ENCODE measurements around the gene TTYH3.

Gene TTYH3

DNA sequence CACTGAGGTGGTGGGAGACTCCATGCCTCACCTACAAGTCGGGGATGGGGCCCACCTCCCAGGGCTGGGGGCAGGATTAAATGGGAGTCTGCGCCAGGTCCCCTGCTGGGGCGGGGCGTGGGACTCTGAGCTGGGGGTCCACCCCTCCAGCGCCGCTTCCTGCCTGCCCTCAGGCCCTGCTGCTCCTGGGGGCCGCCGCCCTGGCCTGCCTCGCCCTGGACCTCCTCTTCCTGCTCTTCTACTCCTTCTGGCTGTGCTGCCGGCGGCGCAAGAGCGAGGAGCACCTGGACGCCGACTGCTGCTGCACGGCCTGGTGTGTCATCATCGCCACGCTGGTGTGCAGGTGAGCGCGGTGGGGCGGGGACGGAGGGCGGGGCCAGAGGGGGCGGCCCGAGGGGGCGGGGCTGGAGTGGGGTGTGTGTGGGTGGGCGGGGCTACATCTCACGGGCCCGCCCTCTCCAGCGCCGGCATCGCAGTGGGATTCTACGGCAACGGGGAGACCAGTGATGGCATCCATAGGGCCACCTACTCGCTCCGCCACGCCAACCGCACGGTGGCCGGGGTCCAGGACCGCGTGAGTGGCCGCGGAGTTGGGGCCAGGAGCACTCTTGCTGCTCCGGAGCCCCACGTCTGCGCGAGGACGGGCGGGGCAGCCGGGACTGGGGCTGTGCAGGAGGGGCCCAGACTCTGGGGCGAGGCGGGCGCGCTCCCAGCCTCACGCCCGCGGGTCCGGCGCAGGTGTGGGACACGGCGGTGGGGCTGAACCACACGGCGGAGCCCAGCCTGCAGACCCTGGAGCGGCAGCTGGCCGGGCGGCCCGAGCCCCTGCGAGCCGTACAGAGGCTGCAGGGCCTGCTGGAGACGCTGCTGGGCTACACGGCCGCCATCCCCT, 15.1 kb downstream of the TTYH3 start:
- Mint-ChIP-seq H3K4me1 (ENCODE audit: low read depth in 2 of 2) (peaks cover 14 to 22% of the 10 kb centered on the region in 2 donors), H3K27ac (no peak overlapping the region), H3K9me3 (no peaks in the 10 kb centered on the region)

DNA sequence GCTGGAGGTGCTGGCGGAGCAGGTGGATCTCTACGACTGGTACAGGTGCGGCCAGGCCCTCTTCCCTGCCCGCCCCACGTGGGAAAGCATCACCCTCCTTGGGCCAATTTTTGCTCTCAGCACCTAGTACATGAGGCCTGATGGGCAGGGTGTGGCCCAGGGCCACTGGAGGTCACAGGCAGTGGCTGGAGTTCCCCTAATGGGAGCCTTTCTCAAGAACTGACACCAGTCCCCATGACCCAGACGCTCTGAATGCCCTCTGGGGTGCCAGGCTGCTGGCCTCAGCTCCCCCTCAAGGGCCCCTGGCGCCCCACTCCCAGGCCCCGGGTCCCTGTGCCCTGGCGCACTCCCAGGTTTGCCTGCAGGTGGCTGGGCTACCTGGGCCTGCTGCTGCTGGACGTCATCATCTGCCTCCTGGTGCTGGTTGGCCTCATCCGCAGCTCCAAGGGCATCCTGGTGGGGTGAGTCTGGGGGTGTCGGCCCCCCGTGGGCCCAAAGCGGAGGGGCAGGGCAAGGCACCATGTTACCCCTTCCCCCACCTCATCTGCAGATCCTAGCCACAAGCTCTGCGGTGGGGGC, 15.9 kb downstream of the TTYH3 start:
- Mint-ChIP-seq H3K9me3 (no peaks in the 10 kb centered on the region), H3K4me3 (no peak overlapping the region), H3K27me3 (no peaks in the 10 kb centered on the region), H3K4me1 (ENCODE audit: low read depth in 2 of 2) (peaks cover 14 to 28% of the 10 kb centered on the region in 2 donors), H3K27ac (peak overlapping the region in 1 of 2 donors; percentile 62), H3K36me3 (ENCODE audit: insufficient read depth) (peaks cover 18% of the 10 kb centered on the region)
- no peak for DNase-seq
- no peak for ATAC-seq (replicated peaks)

More for the DNA sequence above, 15.1 kb downstream of the TTYH3 start:
- H3K4me3 Mint-ChIP-seq, result no peak overlapping the region
- H3K27me3 Mint-ChIP-seq, result no peaks in the 10 kb centered on the region
- ATAC-seq (replicated peaks) (no peak), DNase-seq (no peak)
- H3K36me3 Mint-ChIP-seq (ENCODE audit: insufficient read depth), result peaks cover 22% of the 10 kb centered on the region

DNA sequence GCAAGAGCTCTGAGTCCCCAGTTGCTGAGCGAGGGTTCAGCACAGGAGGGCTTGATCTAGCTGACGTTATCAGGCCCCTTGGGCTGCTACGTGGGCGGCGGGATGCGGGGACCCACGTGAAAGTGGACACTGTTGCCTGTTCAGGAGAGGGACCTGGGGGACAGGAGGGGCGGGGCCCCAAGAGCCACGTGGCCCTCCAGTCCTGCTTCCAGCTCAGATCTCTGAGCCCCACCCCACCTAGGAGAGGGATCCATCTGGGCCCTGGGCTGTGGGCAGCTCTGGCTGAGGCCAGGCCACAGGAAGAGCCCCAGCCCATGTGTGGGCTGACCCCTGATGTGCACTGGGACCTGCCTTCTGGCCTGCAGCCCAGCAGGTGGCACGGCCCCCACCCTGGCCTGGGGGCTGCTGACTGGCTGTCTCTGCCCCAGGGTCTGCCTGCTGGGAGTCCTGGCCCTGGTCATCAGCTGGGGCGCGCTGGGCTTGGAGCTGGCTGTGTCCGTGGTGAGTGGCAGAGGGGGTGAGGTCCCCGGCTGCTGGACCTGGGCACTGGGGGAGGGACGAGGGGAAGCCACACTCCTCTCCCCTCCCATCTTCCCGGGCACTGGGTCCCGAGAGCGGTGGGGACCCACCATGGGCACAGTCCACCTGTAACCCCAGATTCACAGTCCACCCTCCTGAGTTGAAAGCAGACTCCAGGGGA, 17.5 kb downstream of the TTYH3 start:
- Mint-ChIP-seq H3K27ac (no peak overlapping the region), H3K27me3 (no peaks in the 10 kb centered on the region), H3K36me3 (ENCODE audit: insufficient read depth) (peaks cover 15% of the 10 kb centered on the region), H3K4me3 (no peak overlapping the region), H3K9me3 (no peaks in the 10 kb centered on the region), H3K4me1 (ENCODE audit: low read depth in 2 of 2) (peaks cover 13 to 21% of the 10 kb centered on the region in 2 donors)
- DNase-seq (no peak), ATAC-seq (replicated peaks) (no peak)

DNA sequence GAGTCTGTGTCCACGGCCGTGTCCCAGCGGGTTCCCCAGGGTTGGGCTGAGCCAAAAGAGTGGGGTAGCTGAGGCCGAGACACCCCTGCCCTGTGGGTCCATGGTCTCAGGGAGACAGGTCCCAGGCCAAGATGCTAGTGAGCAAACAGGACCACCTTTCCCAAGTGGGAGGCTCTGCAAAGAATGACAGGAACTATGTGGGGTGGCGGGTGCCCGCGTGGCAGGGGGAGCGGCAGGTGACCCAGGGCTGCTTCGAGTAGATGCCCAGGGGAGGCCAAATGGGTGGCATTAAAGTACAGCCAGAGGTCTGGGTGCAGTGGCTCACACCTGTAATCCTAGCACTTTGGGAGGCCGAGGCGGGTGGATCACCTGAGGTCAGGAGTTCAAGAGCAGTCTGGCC, 18.2 kb downstream of the TTYH3 start:
- H3K4me3 Mint-ChIP-seq, result no peak overlapping the region
- no peaks in the 10 kb centered on the region for H3K9me3 Mint-ChIP-seq
- peaks cover 9 to 14% of the 10 kb centered on the region in 2 donors for H3K4me1 Mint-ChIP-seq (ENCODE audit: low read depth in 2 of 2)
- peaks cover 13% of the 10 kb centered on the region for H3K36me3 Mint-ChIP-seq (ENCODE audit: insufficient read depth)
- no peak for ATAC-seq (replicated peaks)
- no peak for DNase-seq
- peak overlapping the region in 1 of 2 donors; percentile 55 for H3K27ac Mint-ChIP-seq
- H3K27me3 Mint-ChIP-seq, result no peaks in the 10 kb centered on the region

DNA sequence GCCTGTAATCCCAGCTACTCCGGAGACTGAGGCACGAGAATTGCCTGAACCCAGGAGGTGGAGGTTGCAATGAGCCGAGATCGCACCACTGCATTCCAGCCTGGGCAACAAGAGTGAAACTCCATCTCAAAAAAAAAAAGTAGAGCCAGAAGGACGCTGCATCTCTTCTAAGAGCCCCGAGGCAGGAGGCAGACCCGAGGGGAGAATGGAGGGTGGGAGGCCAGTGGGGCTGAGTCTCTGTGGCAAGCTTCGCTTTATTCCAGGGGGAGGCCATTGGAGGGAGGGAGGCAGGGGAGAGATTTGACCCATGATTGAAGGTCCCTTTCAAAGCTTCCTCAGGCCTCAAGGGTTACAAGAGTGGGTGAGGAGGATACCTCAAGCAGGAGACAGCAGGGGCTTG, 18.7 kb downstream of the TTYH3 start:
- no peaks in the 10 kb centered on the region for H3K27me3 Mint-ChIP-seq
- peaks cover 9% of the 10 kb centered on the region for H3K36me3 Mint-ChIP-seq (ENCODE audit: insufficient read depth)
- no peak for ATAC-seq (replicated peaks)
- H3K4me1 Mint-ChIP-seq (ENCODE audit: low read depth in 2 of 2), result peaks cover 4 to 10% of the 10 kb centered on the region in 2 donors
- no peak for DNase-seq
- H3K27ac Mint-ChIP-seq, result peak overlapping the region in 1 of 2 donors; percentile 55
- no peak overlapping the region for H3K4me3 Mint-ChIP-seq
- H3K9me3 Mint-ChIP-seq, result no peaks in the 10 kb centered on the region

DNA sequence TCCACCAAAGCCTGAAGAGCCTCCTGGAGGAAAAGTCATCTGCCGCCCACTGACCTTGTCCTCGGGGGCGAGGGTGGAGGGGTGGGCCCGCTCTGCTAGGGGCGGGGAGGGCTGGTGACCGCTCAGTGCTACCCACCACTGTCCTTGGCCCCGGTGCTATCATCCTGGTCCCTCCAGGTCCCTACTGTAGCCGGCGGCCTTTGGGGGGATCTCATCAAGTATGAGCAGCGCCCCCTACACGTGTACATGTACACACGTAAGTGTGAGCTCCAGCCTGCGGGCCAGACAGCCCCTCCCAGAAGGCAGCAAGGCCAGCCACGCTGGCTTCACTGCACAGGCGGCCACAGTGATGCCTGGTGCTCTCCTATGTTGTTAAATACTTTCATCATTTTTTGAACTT, 19.6 kb downstream of the TTYH3 start:
- peak overlapping the region in 1 of 2 donors; percentile 17 for H3K27ac Mint-ChIP-seq
- H3K4me3 Mint-ChIP-seq, result no peak overlapping the region
- DNase-seq (no peak), ATAC-seq (replicated peaks) (no peak)
- no peaks in the 10 kb centered on the region for H3K9me3 Mint-ChIP-seq
- H3K27me3 Mint-ChIP-seq, result no peaks in the 10 kb centered on the region
- peaks cover 0 to 6% of the 10 kb centered on the region in 2 donors for H3K4me1 Mint-ChIP-seq (ENCODE audit: low read depth in 2 of 2)
- peaks cover 8% of the 10 kb centered on the region for H3K36me3 Mint-ChIP-seq (ENCODE audit: insufficient read depth)

DNA sequence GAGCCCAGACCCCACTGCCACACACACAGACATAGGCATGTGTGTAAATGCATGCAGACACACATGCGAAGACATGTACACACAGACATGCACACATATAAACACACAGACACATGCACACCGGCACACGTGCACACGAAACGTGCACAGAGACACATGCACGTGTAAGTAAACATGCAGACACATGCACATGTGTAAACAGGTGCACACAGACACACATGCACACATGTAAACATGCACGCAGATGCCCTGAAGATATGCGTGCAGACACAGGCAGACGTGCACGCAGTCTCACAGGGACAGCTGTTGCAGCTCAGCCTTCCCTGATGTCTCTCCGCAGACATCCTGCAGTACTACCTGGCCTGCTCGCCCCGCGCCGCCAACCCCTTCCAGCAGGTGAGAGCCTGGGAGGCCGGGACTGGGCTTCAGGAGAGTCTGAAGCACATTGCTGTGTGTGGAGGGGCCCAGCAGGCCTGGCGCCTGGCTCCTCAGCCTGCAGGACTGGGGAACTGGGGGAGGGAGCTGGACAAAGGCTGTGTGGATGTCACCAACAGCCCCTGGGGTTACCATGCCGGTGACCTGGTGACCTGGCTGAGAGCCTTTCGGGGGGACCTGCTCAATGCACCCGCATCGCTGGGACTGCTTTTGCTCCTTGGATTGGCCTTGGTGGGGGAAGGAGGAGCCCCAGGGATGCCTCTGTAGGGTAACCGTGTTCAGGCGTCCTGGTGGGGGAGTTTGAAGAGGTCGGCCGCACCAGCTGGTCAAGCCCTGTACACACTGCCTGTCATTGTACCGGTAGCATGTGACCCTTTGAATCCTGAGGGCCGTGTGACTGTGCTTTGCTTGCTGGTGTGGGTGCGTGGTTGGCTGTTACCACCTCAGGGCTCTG, 20.3 kb downstream of the TTYH3 start:
- Mint-ChIP-seq H3K4me3 (no peak overlapping the region), H3K27me3 (no peaks in the 10 kb centered on the region), H3K36me3 (ENCODE audit: insufficient read depth) (peaks cover 8% of the 10 kb centered on the region), H3K27ac (peak overlapping the region in 1 of 2 donors; percentile 29), H3K9me3 (no peaks in the 10 kb centered on the region), H3K4me1 (ENCODE audit: low read depth in 2 of 2) (peaks cover 0 to 8% of the 10 kb centered on the region in 2 donors)
- DNase-seq (no peak), ATAC-seq (replicated peaks) (no peak)

DNA sequence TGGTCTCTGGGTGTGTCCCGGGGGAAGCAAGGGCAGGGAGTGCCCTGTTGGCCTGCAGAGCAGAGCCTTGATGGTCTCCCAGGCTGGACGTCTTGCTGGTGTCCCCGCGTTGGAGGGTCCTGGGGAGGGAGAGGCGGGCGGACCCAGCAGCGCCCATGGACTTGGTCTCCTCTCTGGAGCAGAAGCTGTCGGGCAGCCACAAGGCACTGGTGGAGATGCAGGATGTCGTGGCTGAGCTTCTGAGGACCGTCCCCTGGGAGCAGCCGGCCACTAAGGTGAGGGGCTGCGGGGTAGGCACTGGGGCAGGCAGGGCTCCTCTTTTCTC, 20.9 kb downstream of the TTYH3 start:
- Mint-ChIP-seq H3K36me3 (ENCODE audit: insufficient read depth) (peaks cover 8% of the 10 kb centered on the region), H3K27me3 (no peaks in the 10 kb centered on the region), H3K4me3 (no peak overlapping the region), H3K27ac (no peak overlapping the region), H3K4me1 (ENCODE audit: low read depth in 2 of 2) (peaks cover 0 to 9% of the 10 kb centered on the region in 2 donors), H3K9me3 (no peaks in the 10 kb centered on the region)
- ATAC-seq (replicated peaks) (no peak), DNase-seq (no peak)

DNA sequence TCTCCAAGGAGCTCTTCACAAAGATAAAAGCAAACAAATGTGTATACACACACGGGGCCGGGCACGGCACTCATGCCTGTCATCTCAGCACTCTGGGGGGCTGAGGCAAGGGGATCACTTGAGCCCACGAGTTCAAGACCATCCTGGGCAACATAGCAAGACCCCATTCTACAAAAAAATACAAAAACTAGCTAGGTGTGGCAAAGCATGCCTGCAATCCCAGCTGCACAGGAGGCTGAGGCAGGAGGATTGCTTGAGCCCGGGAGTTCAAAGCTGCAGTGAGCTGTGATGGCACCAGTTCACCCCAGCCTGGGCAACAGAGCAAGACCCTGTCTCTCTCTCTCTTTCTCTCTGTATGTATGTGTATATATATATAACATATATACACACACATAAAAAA, 22.3 kb downstream of the TTYH3 start:
- ATAC-seq (replicated peaks) (no peak), DNase-seq (no peak)
- H3K4me1 Mint-ChIP-seq (ENCODE audit: low read depth in 2 of 2), result peaks cover 0 to 9% of the 10 kb centered on the region in 2 donors
- H3K9me3 Mint-ChIP-seq, result no peaks in the 10 kb centered on the region
- no peak overlapping the region for H3K27ac Mint-ChIP-seq
- H3K27me3 Mint-ChIP-seq, result no peaks in the 10 kb centered on the region
- no peak overlapping the region for H3K4me3 Mint-ChIP-seq
- H3K36me3 Mint-ChIP-seq (ENCODE audit: insufficient read depth), result peaks cover 8% of the 10 kb centered on the region

DNA sequence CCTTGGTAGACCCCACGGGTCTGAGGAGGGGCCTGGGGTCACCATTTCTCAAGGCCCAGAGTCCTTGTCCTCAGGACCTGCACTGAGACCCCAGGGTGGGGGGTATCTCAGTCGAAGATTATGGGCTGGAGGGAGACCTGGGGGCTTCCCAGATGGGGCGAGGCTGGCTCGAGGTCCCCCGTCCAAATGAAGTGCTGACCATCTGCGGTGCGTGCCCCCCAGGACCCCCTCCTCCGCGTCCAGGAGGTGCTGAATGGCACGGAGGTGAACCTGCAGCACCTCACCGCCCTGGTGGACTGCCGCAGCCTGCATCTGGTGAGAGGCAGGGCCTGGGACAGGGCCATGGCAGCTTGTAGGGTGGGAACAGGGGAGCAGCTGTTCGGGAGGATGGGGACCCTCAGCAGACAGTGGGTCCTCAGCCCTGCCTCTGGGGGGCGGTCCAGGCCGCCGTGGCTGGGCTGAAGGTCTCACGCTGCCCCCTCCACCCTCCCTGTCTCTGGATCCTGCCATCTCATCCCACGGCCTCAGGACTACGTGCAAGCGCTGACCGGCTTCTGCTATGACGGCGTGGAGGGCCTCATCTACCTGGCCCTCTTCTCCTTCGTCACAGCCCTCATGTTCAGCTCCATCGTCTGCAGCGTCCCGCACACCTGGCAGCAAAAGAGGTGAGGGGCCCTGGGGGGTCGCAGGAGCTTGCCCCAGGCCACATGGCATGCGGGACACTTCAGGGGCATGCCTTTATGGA, 24.3 kb downstream of the TTYH3 start:
- Mint-ChIP-seq H3K4me1 (ENCODE audit: low read depth in 2 of 2) (peaks cover 0 to 9% of the 10 kb centered on the region in 2 donors), H3K27me3 (no peaks in the 10 kb centered on the region), H3K4me3 (no peak overlapping the region), H3K27ac (no peak overlapping the region), H3K9me3 (no peaks in the 10 kb centered on the region), H3K36me3 (ENCODE audit: insufficient read depth) (peaks cover 3% of the 10 kb centered on the region)
- no peak for ATAC-seq (replicated peaks)
- no peak for DNase-seq

DNA sequence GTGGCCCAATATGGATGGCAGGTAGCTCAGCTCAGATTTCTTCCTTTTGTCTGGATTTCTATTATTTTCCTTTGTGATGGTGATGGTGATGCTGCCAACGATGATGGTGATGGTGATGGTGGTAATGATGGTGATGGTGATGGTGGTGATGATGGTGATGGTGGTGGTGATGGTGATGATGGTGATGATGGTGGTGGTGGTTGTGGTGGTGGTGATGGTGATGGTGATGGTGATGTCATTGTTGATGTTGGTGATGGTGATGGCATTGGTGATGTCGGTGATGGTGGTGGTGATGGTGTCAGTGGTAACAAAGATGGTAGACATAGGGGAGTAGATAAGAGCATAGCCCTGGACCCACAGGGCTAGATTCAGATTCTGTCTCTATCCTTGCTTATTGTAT, 25.4 kb downstream of the TTYH3 start:
- H3K36me3 Mint-ChIP-seq (ENCODE audit: insufficient read depth), result peaks cover 3% of the 10 kb centered on the region
- no peaks in the 10 kb centered on the region for H3K27me3 Mint-ChIP-seq
- H3K4me3 Mint-ChIP-seq, result no peak overlapping the region
- DNase-seq, result no peak
- peaks cover 0 to 7% of the 10 kb centered on the region in 2 donors for H3K4me1 Mint-ChIP-seq (ENCODE audit: low read depth in 2 of 2)
- peak overlapping the region; percentile 9 to 38 for H3K27ac Mint-ChIP-seq
- ATAC-seq (replicated peaks), result peak; percentile 22
- H3K9me3 Mint-ChIP-seq, result no peaks in the 10 kb centered on the region

DNA sequence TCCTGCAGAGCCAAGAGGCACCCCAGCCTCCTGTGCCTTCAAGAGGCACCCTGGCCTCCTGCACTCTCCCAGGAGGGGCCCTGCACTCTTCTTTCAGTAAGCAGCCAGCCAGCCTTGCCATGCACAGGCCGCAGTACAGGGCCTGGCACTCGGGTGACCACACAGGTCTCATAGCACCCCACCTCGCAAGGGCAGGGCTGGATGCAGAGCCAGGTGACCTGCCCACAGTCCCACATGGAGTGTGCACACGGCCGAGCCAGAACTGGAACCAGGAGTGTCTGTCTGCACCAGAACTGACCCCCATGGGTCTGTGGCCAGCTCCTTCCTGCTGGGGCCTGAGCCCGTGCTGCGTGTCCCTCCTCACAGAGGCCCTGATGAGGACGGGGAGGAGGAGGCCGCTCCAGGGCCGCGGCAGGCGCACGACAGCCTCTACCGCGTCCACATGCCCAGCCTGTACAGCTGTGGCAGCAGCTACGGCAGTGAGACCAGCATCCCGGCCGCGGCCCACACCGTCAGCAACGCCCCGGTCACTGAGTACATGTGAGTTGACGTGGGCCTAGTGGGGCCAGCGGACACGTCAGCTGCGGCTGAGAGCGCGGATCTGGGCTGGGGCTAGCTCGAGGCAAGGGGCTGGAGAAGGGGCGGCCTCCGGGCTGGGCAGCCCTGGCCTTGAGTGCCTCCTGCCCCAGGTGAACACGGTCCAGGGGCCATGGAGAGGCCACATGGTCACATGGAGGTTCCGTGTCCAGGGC, 26.3 kb downstream of the TTYH3 start:
- Mint-ChIP-seq H3K4me3 (no peak overlapping the region), H3K27me3 (no peaks in the 10 kb centered on the region), H3K4me1 (ENCODE audit: low read depth in 2 of 2) (peaks cover 0 to 3% of the 10 kb centered on the region in 2 donors), H3K9me3 (no peaks in the 10 kb centered on the region), H3K27ac (no peak overlapping the region), H3K36me3 (ENCODE audit: insufficient read depth) (peaks cover 3% of the 10 kb centered on the region)
- ATAC-seq (replicated peaks) (no peak), DNase-seq (no peak)
